IMR-90 (cell line): ENCODE data around the gene EPHA2. TPM values are rescaled to one million over a fixed set of nuclear protein-coding genes. Genes with fewer than 3 reads are reported as not detected.

Source experiments
- ATAC-seq: fragments of 200-7000 bp; cut with Tn5 transposase; 2 replicates; pipeline ENCODE4 v1.9.1; 2020; ENCODE audit warnings: low read depth, mild to moderate bottlenecking, moderate library complexity
- BruUV-seq: library from RNA; stranded (reverse); fragments of 400-500 nt; replicated peaks from 2 replicates; lab custom pipeline; 2021; lab: Mats Ljungman, UMichigan
- CTCF ChIA-PET: fragments of 300-600 bp; formaldehyde crosslinking; extraction: SDS; loops from one replicate; lab custom pipeline; 2021; ENCODE audit warnings: antibody characterized with exemption; lab: Yijun Ruan, JAX
- POLR2A ChIA-PET: fragments of 300-600 bp; sonication (Branson Sonifier 250); formaldehyde crosslinking; loops from one replicate; lab custom pipeline; 2022; ENCODE audit warnings: antibody characterized with exemption; ENCODE audit not compliant: unreplicated experiment; lab: Charles Lee
- DNase-seq: peaks from one replicate; pipeline ENCODE4 v3.0.0; 2013
- H2AFZ ChIP-seq: replicated peaks from 2 replicates; pipeline ENCODE3; 2013; ENCODE audit warnings: low read length, mild to moderate bottlenecking; ENCODE audit not compliant: poor library complexity
- H2AK5ac ChIP-seq: 2 replicates; pipeline ENCODE4 v1.6.1; 2013; ENCODE audit warnings: low read depth, low read length, inconsistent platforms
- H2AK9ac ChIP-seq: replicated peaks from 2 replicates; pipeline ENCODE3; 2013; ENCODE audit warnings: mild to moderate bottlenecking, low read depth, low read length, moderate library complexity; ENCODE audit not compliant: poor library complexity
- H2BK120ac ChIP-seq: 2 replicates; pipeline ENCODE4 v1.6.1; 2013; ENCODE audit warnings: low read depth, low read length, inconsistent platforms
- H2BK15ac ChIP-seq: 3 replicates; pipeline ENCODE4 v1.6.1; 2013; ENCODE audit warnings: low read depth, low read length, inconsistent platforms
- H2BK20ac ChIP-seq: 2 replicates; pipeline ENCODE4 v1.6.1; 2013; ENCODE audit warnings: low read depth, mild to moderate bottlenecking, inconsistent platforms, low read length, moderate library complexity
- H2BK5ac ChIP-seq: 2 replicates; pipeline ENCODE4 v1.6.1; 2013; ENCODE audit warnings: mild to moderate bottlenecking, low read depth, low read length, inconsistent platforms; ENCODE audit not compliant: poor library complexity, severe bottlenecking
- H3K14ac ChIP-seq: replicated peaks from 2 replicates; pipeline ENCODE4 v1.6.1; 2013; ENCODE audit warnings: low read depth, low read length, inconsistent platforms
- H3K18ac ChIP-seq: 2 replicates; pipeline ENCODE4 v1.6.1; 2013; ENCODE audit warnings: low read depth, low read length, control low read depth
- H3K23ac ChIP-seq: 2 replicates; pipeline ENCODE4 v1.6.1; 2013; ENCODE audit warnings: low read depth, low read length, inconsistent platforms
- H3K27ac ChIP-seq: 2 replicates; pipeline ENCODE4 v1.5.1; 2013; ENCODE audit warnings: mild to moderate bottlenecking, control low read depth, low read length; ENCODE audit not compliant: insufficient read depth
- H3K27me3 ChIP-seq: 2 replicates; pipeline ENCODE4 v1.6.1; 2013; ENCODE audit warnings: low read length; ENCODE audit not compliant: control insufficient read depth, insufficient read depth
- H3K36me3 ChIP-seq: 2 replicates; pipeline ENCODE4 v1.6.1; 2013; ENCODE audit warnings: low read length, mixed read lengths; ENCODE audit not compliant: control insufficient read depth, insufficient read depth
- H3K4ac ChIP-seq: 2 replicates; pipeline ENCODE4 v1.6.1; 2013; ENCODE audit warnings: low read depth, low read length, inconsistent platforms
- H3K4me1 ChIP-seq: 2 replicates; pipeline ENCODE4 v1.6.1; 2013; ENCODE audit warnings: low read length, mixed read lengths; ENCODE audit not compliant: control insufficient read depth, insufficient read depth
- H3K4me2 ChIP-seq: 2 replicates; pipeline ENCODE4 v1.6.1; 2013; ENCODE audit warnings: low read depth, mild to moderate bottlenecking, control low read depth, low read length, moderate library complexity
- H3K4me3 ChIP-seq: 2 replicates; pipeline ENCODE4 v1.5.1; 2013; ENCODE audit warnings: low read depth, mild to moderate bottlenecking, control low read depth, low read length, moderate library complexity; ENCODE audit not compliant: insufficient read depth
- H3K56ac ChIP-seq: 2 replicates; pipeline ENCODE4 v1.6.1; 2013; ENCODE audit warnings: low read length, inconsistent platforms; ENCODE audit not compliant: insufficient read depth; ENCODE audit errors: extremely low read depth
- H3K79me1 ChIP-seq, 2 experiments: 2 replicates each; pipeline ENCODE4 v1.6.1; 2013; ENCODE audit warnings: low read length in 2 of 2, inconsistent platforms in 1 of 2, low read depth in 1 of 2
- H3K9ac ChIP-seq: 2 replicates; pipeline ENCODE4 v1.6.1; 2013; ENCODE audit warnings: low read depth, low read length, control low read depth
- H3K9me1 ChIP-seq: 2 replicates; pipeline ENCODE4 v1.6.1; 2013; ENCODE audit warnings: low read length, inconsistent platforms; ENCODE audit not compliant: insufficient read depth
- H3K9me3 ChIP-seq: 2 replicates; pipeline ENCODE4 v1.6.1; 2013; ENCODE audit warnings: low read length; ENCODE audit not compliant: control insufficient read depth, insufficient read depth
- H4K20me1 ChIP-seq: 2 replicates; pipeline ENCODE4 v1.6.1; 2013; ENCODE audit warnings: low read length, inconsistent platforms; ENCODE audit not compliant: insufficient read depth
- H4K5ac ChIP-seq: 2 replicates; pipeline ENCODE4 v1.6.1; 2013; ENCODE audit warnings: mild to moderate bottlenecking, low read depth, low read length, control low read depth
- H4K8ac ChIP-seq, 2 experiments: 2 replicates each; pipeline ENCODE4 v1.6.1; 2013; ENCODE audit warnings: low read depth in 2 of 2, low read length in 2 of 2, control low read depth in 1 of 2, inconsistent platforms in 1 of 2
- H4K91ac ChIP-seq: 2 replicates; pipeline ENCODE4 v1.6.1; 2013; ENCODE audit warnings: low read depth, low read length, inconsistent platforms; ENCODE audit not compliant: insufficient read depth
- BHLHE40 ChIP-seq: fragments of 150-350 bp; IDR thresholded peaks from 2 replicates; pipeline ENCODE4 v1.6.1; 2016; ENCODE audit warnings: mild to moderate bottlenecking, low read depth, low read length
- CEBPB ChIP-seq: IDR thresholded peaks from 2 replicates; pipeline ENCODE4 v1.6.1; 2012; ENCODE audit warnings: low read depth, low read length, improper control_type of control experiment
- CHD1 ChIP-seq: IDR thresholded peaks from 2 replicates; pipeline ENCODE4 v1.6.1; 2012; ENCODE audit warnings: low read depth, low read length, improper control_type of control experiment
- FOS ChIP-seq: fragments of 150-350 bp; IDR thresholded peaks from 2 replicates; pipeline ENCODE4 v1.6.1; 2016; ENCODE audit warnings: low read depth, low read length
- MAFK ChIP-seq: IDR thresholded peaks from 2 replicates; pipeline ENCODE4 v1.6.1; 2012; ENCODE audit warnings: low read depth, low read length, improper control_type of control experiment
- MAZ ChIP-seq: IDR thresholded peaks from 2 replicates; pipeline ENCODE4 v1.6.1; 2012; ENCODE audit warnings: low read depth, mild to moderate bottlenecking, low read length, improper control_type of control experiment, moderate library complexity, borderline replicate concordance
- MXI1 ChIP-seq: IDR thresholded peaks from 2 replicates; pipeline ENCODE4 v1.6.1; 2012; ENCODE audit warnings: low read depth, mild to moderate bottlenecking, low read length, moderate library complexity, borderline replicate concordance
- NFE2L2 ChIP-seq: fragments of 150-350 bp; IDR thresholded peaks from 2 replicates; pipeline ENCODE4 v1.6.1; 2016; ENCODE audit warnings: low read depth, mild to moderate bottlenecking, low read length
- POLR2A ChIP-seq: IDR thresholded peaks from 2 replicates; pipeline ENCODE4 v1.6.1; 2012; ENCODE audit warnings: mild to moderate bottlenecking, low read depth, low read length
- RAD21 ChIP-seq: IDR thresholded peaks from 2 replicates; pipeline ENCODE4 v1.6.1; 2012; ENCODE audit warnings: low read length, improper control_type of control experiment
- RCOR1 ChIP-seq: IDR thresholded peaks from 2 replicates; pipeline ENCODE4 v1.6.1; 2012; ENCODE audit warnings: mild to moderate bottlenecking, low read length, improper control_type of control experiment; ENCODE audit not compliant: insufficient replicate concordance
- RFX5 ChIP-seq: IDR thresholded peaks from 2 replicates; pipeline ENCODE4 v1.8.0; 2012; ENCODE audit warnings: low read depth, mild to moderate bottlenecking, low read length, moderate library complexity
- SMC3 ChIP-seq: fragments of 150-350 bp; IDR thresholded peaks from 2 replicates; pipeline ENCODE4 v1.6.1; 2016; ENCODE audit warnings: low read depth, mild to moderate bottlenecking, antibody characterized with exemption, low read length, moderate library complexity
- WGBS, 2 experiments: methylation state at CpG; one replicate each; pipeline versions ENCODE4 v1.1.5 to v1.1.7; 2013; ENCODE audit warnings: missing lambda C conversion rate in 2 of 2; ENCODE audit not compliant: insufficient read length in 1 of 2; ENCODE audit errors: extremely low coverage in 2 of 2; 5-methylcytosine and 5-hydroxymethylcytosine counted together
- dilution Hi-C: fragments of 300-500 bp; cut with HindIII; formaldehyde crosslinking; loops from one replicate; pipeline ENCODE4 v1.14.3; 2018; ENCODE audit warnings: low sequenced_read_pairs; ENCODE audit not compliant: unreplicated experiment
- in situ Hi-C: fragments of 300-500 bp; cut with MboI; formaldehyde crosslinking; loops from 3 replicates; pipeline ENCODE4 v1.14.3; 2019; ENCODE audit warnings: low sequenced_read_pairs, inconsistent platforms, mixed read lengths
- intact Hi-C: fragments of 100-400 bp; cut with micrococcal nuclease; formaldehyde crosslinking; loops from 2 replicates; pipeline ENCODE4 v1.10.0; 2022
- polyA plus RNA-seq, 3 experiments: library from polyadenylated mRNA; depleted of rRNA; stranded (reverse); fragments of >200 nt; gene quantifications; 2 replicates each; pipeline ENCODE4 v1.2.3, GENCODE V29; 2012; ENCODE audit warnings: low replicate concordance in 1 of 3
- total RNA-seq: library from RNA; depleted of rRNA; stranded (reverse); fragments of >200 nt; gene quantifications from 2 replicates; pipeline ENCODE4 v1.2.3, GENCODE V29; 2012
- TF ChIP-seq, protein P1 (sequence below): fragments of 150-350 bp; IDR thresholded peaks from 2 replicates; pipeline ENCODE4 v1.6.1; 2016; ENCODE audit warnings: low read depth, mild to moderate bottlenecking, low read length, moderate library complexity, borderline replicate concordance
- TF ChIP-seq, protein P2 (sequence below): fragments of 150-350 bp; IDR thresholded peaks from 2 replicates; pipeline ENCODE4 v1.6.1; 2017; ENCODE audit warnings: mild to moderate bottlenecking, antibody characterized with exemption, low read length, low read depth
- TF ChIP-seq, protein P3 (sequence below): conservative IDR thresholded peaks from 2 replicates; pipeline ENCODE4 v1.5.1; 2012; ENCODE audit warnings: mild to moderate bottlenecking, low read depth, low read length, improper control_type of control experiment

Gene EPHA2
- total and polyA plus RNA-seq, 2 of the 4 experiments (the other 2 are of a cell fraction): 24.0 to 72.6 TPM

DNA sequence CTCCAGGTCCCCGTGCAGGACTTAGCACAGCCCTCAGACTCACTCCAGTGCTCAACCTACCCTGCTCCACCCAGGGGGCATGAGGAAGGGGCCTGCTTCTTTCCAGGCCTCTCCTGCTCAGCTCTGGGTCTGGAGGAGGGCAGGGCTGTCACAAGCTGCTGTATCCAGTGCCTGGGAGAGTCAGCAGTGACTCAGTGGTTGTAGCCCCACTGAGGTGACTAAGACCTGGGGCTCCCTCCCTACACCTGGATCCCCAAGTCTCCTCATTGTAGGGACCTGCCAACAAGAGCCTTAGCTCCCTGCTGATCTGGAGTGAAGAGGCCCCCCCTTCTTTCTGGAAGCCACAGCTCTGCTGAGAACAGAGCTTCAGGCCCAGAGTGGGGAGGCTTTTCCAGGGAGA lies 46.3 kb downstream of the EPHA2 start:
- Histone ChIP-seq H3K9ac (no peak overlapping the region), H3K9me3 (peaks cover 4% of the 10 kb centered on the region), H2BK15ac (no peak overlapping the region), H3K56ac (no peak overlapping the region), H3K4me2 (no peak overlapping the region), H2BK120ac (no peak overlapping the region), H3K14ac (no peak overlapping the region), H3K4ac (no peak overlapping the region), H2AK5ac (no peak overlapping the region), H3K27ac (no peak overlapping the region), H2AK9ac (no peak overlapping the region), H4K20me1 (no peaks in the 10 kb centered on the region), H3K9me1 (no peaks in the 10 kb centered on the region), H4K91ac (no peak overlapping the region), H3K4me1 (peaks cover 18% of the 10 kb centered on the region), H3K79me1 (no peaks in the 10 kb centered on the region; a peak in 1 of 4 replicates), H2BK20ac (no peak overlapping the region), H4K8ac (no peak overlapping the region), H4K5ac (no peak overlapping the region), H2BK5ac (no peak overlapping the region), H3K4me3 (no peak overlapping the region), H3K23ac (no peak overlapping the region), H3K36me3 (no peaks in the 10 kb centered on the region), H3K27me3 (no peaks in the 10 kb centered on the region; the same call in 1 of the 2 replicates), H3K18ac (no peak overlapping the region), H2AFZ (peak overlapping the region; percentile 32)
- DNase-seq (peak; percentile 32), ATAC-seq (no peak)
- in situ Hi-C loops: no loop called here
- intact Hi-C loops: no loop called here
- dilution Hi-C loops: no loop called here
- POLR2A ChIA-PET: interaction anchor here (0.6 to 1.1 kb wide), 2 partner anchors 11 to 299 kb away, joined by 6 to 9 read pairs; no protein-coding TSS in a partner anchor
- TF ChIP-seq FOS (no peak), CHD1 (no peak), RFX5 (no peak), MAZ (no peak), MXI1 (no peak), SMC3 (no peak), POLR2A (no peak), RCOR1 (no peak), CEBPB (no peak), NFE2L2 (no peak), RAD21 (no peak), BHLHE40 (no peak), MAFK (no peak)
- TF ChIP-seq, protein P1, sequence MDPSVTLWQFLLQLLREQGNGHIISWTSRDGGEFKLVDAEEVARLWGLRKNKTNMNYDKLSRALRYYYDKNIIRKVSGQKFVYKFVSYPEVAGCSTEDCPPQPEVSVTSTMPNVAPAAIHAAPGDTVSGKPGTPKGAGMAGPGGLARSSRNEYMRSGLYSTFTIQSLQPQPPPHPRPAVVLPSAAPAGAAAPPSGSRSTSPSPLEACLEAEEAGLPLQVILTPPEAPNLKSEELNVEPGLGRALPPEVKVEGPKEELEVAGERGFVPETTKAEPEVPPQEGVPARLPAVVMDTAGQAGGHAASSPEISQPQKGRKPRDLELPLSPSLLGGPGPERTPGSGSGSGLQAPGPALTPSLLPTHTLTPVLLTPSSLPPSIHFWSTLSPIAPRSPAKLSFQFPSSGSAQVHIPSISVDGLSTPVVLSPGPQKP: no peak
- TF ChIP-seq, protein P2, sequence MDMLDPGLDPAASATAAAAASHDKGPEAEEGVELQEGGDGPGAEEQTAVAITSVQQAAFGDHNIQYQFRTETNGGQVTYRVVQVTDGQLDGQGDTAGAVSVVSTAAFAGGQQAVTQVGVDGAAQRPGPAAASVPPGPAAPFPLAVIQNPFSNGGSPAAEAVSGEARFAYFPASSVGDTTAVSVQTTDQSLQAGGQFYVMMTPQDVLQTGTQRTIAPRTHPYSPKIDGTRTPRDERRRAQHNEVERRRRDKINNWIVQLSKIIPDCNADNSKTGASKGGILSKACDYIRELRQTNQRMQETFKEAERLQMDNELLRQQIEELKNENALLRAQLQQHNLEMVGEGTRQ: no peak
- TF ChIP-seq, protein P3, sequence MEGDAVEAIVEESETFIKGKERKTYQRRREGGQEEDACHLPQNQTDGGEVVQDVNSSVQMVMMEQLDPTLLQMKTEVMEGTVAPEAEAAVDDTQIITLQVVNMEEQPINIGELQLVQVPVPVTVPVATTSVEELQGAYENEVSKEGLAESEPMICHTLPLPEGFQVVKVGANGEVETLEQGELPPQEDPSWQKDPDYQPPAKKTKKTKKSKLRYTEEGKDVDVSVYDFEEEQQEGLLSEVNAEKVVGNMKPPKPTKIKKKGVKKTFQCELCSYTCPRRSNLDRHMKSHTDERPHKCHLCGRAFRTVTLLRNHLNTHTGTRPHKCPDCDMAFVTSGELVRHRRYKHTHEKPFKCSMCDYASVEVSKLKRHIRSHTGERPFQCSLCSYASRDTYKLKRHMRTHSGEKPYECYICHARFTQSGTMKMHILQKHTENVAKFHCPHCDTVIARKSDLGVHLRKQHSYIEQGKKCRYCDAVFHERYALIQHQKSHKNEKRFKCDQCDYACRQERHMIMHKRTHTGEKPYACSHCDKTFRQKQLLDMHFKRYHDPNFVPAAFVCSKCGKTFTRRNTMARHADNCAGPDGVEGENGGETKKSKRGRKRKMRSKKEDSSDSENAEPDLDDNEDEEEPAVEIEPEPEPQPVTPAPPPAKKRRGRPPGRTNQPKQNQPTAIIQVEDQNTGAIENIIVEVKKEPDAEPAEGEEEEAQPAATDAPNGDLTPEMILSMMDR: no peak
- BruUV-seq: no TSS peak
- CTCF ChIA-PET: no interaction called here
- no CpG with 5 or more reads among the region's 1 CpG for WGBS, 2 experiments
